ENCODE data around the gene OSTC. TPM values are rescaled to one million over a fixed set of nuclear protein-coding genes. Genes with fewer than 3 reads are reported as not detected.

Gene OSTC
- total and polyA plus RNA-seq, 9 of the 15 experiments (the other 6 are each of a cell fraction or from before 2014, with no cell fraction given): 112 to 966 (median 235) TPM

- no peak for ATAC-seq
- Histone ChIP-seq H3K9me3 (replicated peaks; ENCODE audit: control insufficient read depth, insufficient read depth, low read depth, low read length) (no peaks in the 10 kb centered on the region), H3K27ac (ENCODE audit: extremely low read depth, low read depth, low read length) (no peak overlapping the region), H3K9ac (ENCODE audit: insufficient read depth in 1 of 2, low read depth in 2 of 2, low read length in 2 of 2) (no peak overlapping the region), H3K79me2 (ENCODE audit: control insufficient read depth, insufficient read depth, low read length) (no peaks in the 10 kb centered on the region), H4K20me1 (replicated peaks; ENCODE audit: control insufficient read depth, insufficient read depth, low read length) (no peaks in the 10 kb centered on the region), H2AFZ (ENCODE audit: low read depth, low read length) (no peak overlapping the region), H3K9me1 (ENCODE audit: control insufficient read depth, insufficient read depth, low read length) (no peaks in the 10 kb centered on the region), H3K4me3 (no peak overlapping the region), H3K4me2 (ENCODE audit: insufficient read depth, low read length) (no peak overlapping the region), H3K36me3 (ENCODE audit: control insufficient read depth, insufficient read depth, low read length) (no peaks in the 10 kb centered on the region), H3K4me1 (replicated peaks in 1 of 2; ENCODE audit: control insufficient read depth in 2 of 2, insufficient read depth in 2 of 2, low read length in 2 of 2) (peaks cover 0 to 16% of the 10 kb centered on the region in 2 experiments; a peak in 3 of 5 replicates), H3K27me3 (ENCODE audit: control insufficient read depth in 2 of 2, insufficient read depth in 2 of 2, low read length in 2 of 2) (no peaks in the 10 kb centered on the region)
- intact Hi-C loops (cut with micrococcal nuclease) (no loop called here), in situ Hi-C loops (cut with MboI) (no loop called here)
- CTCF ChIA-PET (ENCODE audit: low intra/inter-chr PET ratio): no interaction called here
- WGBS (ENCODE audit: insufficient coverage, low coverage, missing lambda C conversion rate): 22% methylated on average over 3 of the region's 3 CpGs
- BruUV-seq (replicated peaks): no TSS peak
- DNase-seq (ENCODE audit: extremely low read depth in 1 of 4, low spot score in 3 of 4): no peak
- no peak for FAIRE-seq
- no peak for TF ChIP-seq HDGF (IDR thresholded peaks at IDR 0.05)
- no peak for TF ChIP-seq ZEB2 (IDR thresholded peaks at IDR 0.05)
- TF ChIP-seq DACH1 (IDR thresholded peaks at IDR 0.05; ENCODE audit: partially characterized antibody): no peak
- no peak for TF ChIP-seq CBX2 (IDR thresholded peaks at IDR 0.05; ENCODE audit: insufficient read depth, low read length, poor library complexity, severe bottlenecking)
- TF ChIP-seq ERF (CRISPR knock-in tag; IDR thresholded peaks at IDR 0.05): no peak
- TF ChIP-seq E2F4 (CRISPR knock-in tag; IDR thresholded peaks at IDR 0.05; ENCODE audit: low read depth): no peak
- POLR2A ChIA-PET: no interaction called here
Observed at GRCh38 chr4:108693819-108694218, 43.4 kb downstream of the OSTC start.

GRCh38 chr4:108694423-108694822 is 44.0 kb downstream of the OSTC start:
- no peak for ATAC-seq
- no peak for FAIRE-seq
- intact Hi-C loops (cut with micrococcal nuclease) (no loop called here), in situ Hi-C loops (cut with MboI) (no loop called here)
- Histone ChIP-seq H3K27me3 (ENCODE audit: control insufficient read depth in 2 of 2, insufficient read depth in 2 of 2, low read length in 2 of 2) (no peaks in the 10 kb centered on the region), H3K36me3 (ENCODE audit: control insufficient read depth, insufficient read depth, low read length) (no peaks in the 10 kb centered on the region), H4K20me1 (replicated peaks; ENCODE audit: control insufficient read depth, insufficient read depth, low read length) (no peaks in the 10 kb centered on the region), H3K4me1 (replicated peaks in 1 of 2; ENCODE audit: control insufficient read depth in 2 of 2, insufficient read depth in 2 of 2, low read length in 2 of 2) (peaks cover 0 to 16% of the 10 kb centered on the region in 2 experiments; a peak in 3 of 5 replicates), H2AFZ (ENCODE audit: low read depth, low read length) (no peak overlapping the region), H3K79me2 (ENCODE audit: control insufficient read depth, insufficient read depth, low read length) (no peaks in the 10 kb centered on the region), H3K4me3 (no peak overlapping the region), H3K4me2 (ENCODE audit: insufficient read depth, low read length) (no peak overlapping the region), H3K27ac (ENCODE audit: extremely low read depth, low read depth, low read length) (no peak overlapping the region), H3K9ac (ENCODE audit: insufficient read depth in 1 of 2, low read depth in 2 of 2, low read length in 2 of 2) (no peak overlapping the region), H3K9me1 (ENCODE audit: control insufficient read depth, insufficient read depth, low read length) (no peaks in the 10 kb centered on the region), H3K9me3 (replicated peaks; ENCODE audit: control insufficient read depth, insufficient read depth, low read depth, low read length) (no peaks in the 10 kb centered on the region)
- no TSS peak for BruUV-seq (replicated peaks)
- no peak for DNase-seq (ENCODE audit: extremely low read depth in 1 of 4, low spot score in 3 of 4)
- 22% methylated on average over 3 of the region's 3 CpGs for WGBS (ENCODE audit: insufficient coverage, low coverage, missing lambda C conversion rate)
- ChIA-PET CTCF (ENCODE audit: low intra/inter-chr PET ratio) (no interaction called here), POLR2A (no interaction called here)
- TF ChIP-seq ZNF408 (CRISPR knock-in tag; IDR thresholded peaks at IDR 0.05; ENCODE audit: low read depth): no peak
- no peak for TF ChIP-seq SRSF3 (IDR thresholded peaks at IDR 0.05; ENCODE audit: insufficient read depth, low read length)
- TF ChIP-seq KAT8 (IDR thresholded peaks at IDR 0.05; ENCODE audit: low read depth): no peak
- TF ChIP-seq FOXJ2 (tag; IDR thresholded peaks at IDR 0.05): no peak
- TF ChIP-seq E2F8 (IDR thresholded peaks at IDR 0.05; ENCODE audit: low read depth, partially characterized antibody): no peak
- no peak for TF ChIP-seq ZNF274 (IDR thresholded peaks at IDR 0.05; ENCODE audit: borderline replicate concordance, low read depth, low read length)
- no peak for TF ChIP-seq MAFG (tag; conservative IDR thresholded peaks at IDR 0.05)
- TF ChIP-seq SOX6 (IDR thresholded peaks at IDR 0.05): no peak
- no peak for TF ChIP-seq SMARCA4 (IDR thresholded peaks at IDR 0.05)
- no peak for TF ChIP-seq DDX20 (tag; IDR thresholded peaks at IDR 0.05; ENCODE audit: low read depth)
